SK-N-SH (cell line): Measurements from ENCODE around the gene APP.

Experiments
- CTCF ChIP-seq: fragments of 200-600 bp; sonication (generic); IDR thresholded peaks from 2 replicates; pipeline ENCODE4 v1.6.1; 2017; ENCODE audit warnings: antibody characterized with exemption, mild to moderate bottlenecking, moderate library complexity
- EP300 ChIP-seq, 2 experiments: IDR thresholded peaks; 2 replicates each; pipeline versions ENCODE4 v1.4.0 to v1.6.1; 2012; ENCODE audit warnings: borderline replicate concordance in 1 of 2, low read depth in 1 of 2, low read length in 1 of 2
- EZH2phosphoT487 ChIP-seq: fragments of 200-600 bp; sonication (generic); IDR thresholded peaks from 2 replicates; pipeline ENCODE4 v1.6.1; 2017; ENCODE audit warnings: low read depth, mixed run types, mild to moderate bottlenecking, antibody characterized with exemption, moderate library complexity, borderline replicate concordance
- FOXM1 ChIP-seq: IDR thresholded peaks from 2 replicates; pipeline ENCODE4 v1.4.0; 2012; ENCODE audit warnings: low read depth, mild to moderate bottlenecking
- MAX ChIP-seq: IDR thresholded peaks from 2 replicates; pipeline ENCODE4 v1.4.0; 2012; ENCODE audit warnings: low read depth
- NFIC ChIP-seq: IDR thresholded peaks from 2 replicates; pipeline ENCODE4 v1.4.0; 2012; ENCODE audit warnings: borderline replicate concordance
- PBX3 ChIP-seq: IDR thresholded peaks from 2 replicates; pipeline ENCODE4; 2012
- POLR2AphosphoS5 ChIP-seq: IDR thresholded peaks from 2 replicates; pipeline ENCODE4 v1.6.1; 2012; ENCODE audit warnings: low read depth, low read length
- RAD21 ChIP-seq: IDR thresholded peaks from 2 replicates; pipeline ENCODE4 v1.6.1; 2012; ENCODE audit warnings: mild to moderate bottlenecking, low read length
- REST ChIP-seq: IDR thresholded peaks from 2 replicates; pipeline ENCODE4 v1.6.1; 2012; ENCODE audit warnings: mild to moderate bottlenecking, low read depth, low read length, moderate library complexity
- RXRA ChIP-seq: IDR thresholded peaks from 2 replicates; pipeline ENCODE4 v1.4.0; 2012; ENCODE audit warnings: low read depth, mild to moderate bottlenecking, borderline replicate concordance
- TAF1 ChIP-seq: IDR thresholded peaks from 2 replicates; pipeline ENCODE4 v1.6.1; 2012; ENCODE audit warnings: low read depth, mild to moderate bottlenecking, low read length, moderate library complexity, borderline replicate concordance
- USF1 ChIP-seq: IDR thresholded peaks from 2 replicates; pipeline ENCODE4 v1.4.0; 2012; ENCODE audit warnings: low read depth, borderline replicate concordance
- YY1 ChIP-seq: IDR thresholded peaks from 2 replicates; pipeline ENCODE4 v1.4.0; 2012; ENCODE audit warnings: low read depth, mild to moderate bottlenecking

- TF ChIP-seq CTCF: no peak
- TF ChIP-seq EP300 (IDR thresholded peaks at IDR 0.05; ENCODE audit: borderline replicate concordance in 1 of 2, low read depth in 1 of 2, low read length in 1 of 2): 0 out of 4 replicates have a peak, but pooled peaks of 1 of the 2 experiments have one; percentile 13
- no peak for TF ChIP-seq REST
- no peak for TF ChIP-seq POLR2AphosphoS5
- TF ChIP-seq EZH2phosphoT487: no peak
- TF ChIP-seq MAX: no peak
- TF ChIP-seq YY1: no peak
- TF ChIP-seq PBX3: no peak
- TF ChIP-seq TAF1: no peak
- no peak for TF ChIP-seq USF1
- TF ChIP-seq RXRA: no peak
- no peak for TF ChIP-seq NFIC
- no peak for TF ChIP-seq FOXM1
- TF ChIP-seq RAD21: 0 out of 2 replicates have a peak, but pooled peaks have one; percentile 5
Measured at GRCh38 chr21:26072666-26073615, 97.6 kb downstream of the APP start.
